KOPT-K1 (cell line): ENCODE results near the gene ANKRD17.

ENCODE experiments used
- H3K27ac ChIP-seq: fragments of 200-600 bp; sonication (generic); 2 replicates; pipeline ENCODE4 v1.5.1; 2016; ENCODE audit warnings: antibody characterized with exemption, mild to moderate bottlenecking, low read depth, low read length; ENCODE audit not compliant: poor library complexity, severe bottlenecking
- H3K36me3 ChIP-seq: fragments of 200-600 bp; sonication (generic); 2 replicates; pipeline ENCODE4 v1.5.1; 2017; ENCODE audit warnings: antibody characterized with exemption, mild to moderate bottlenecking, low read length, moderate library complexity; ENCODE audit not compliant: insufficient read depth
- H3K9me3 ChIP-seq: fragments of 200-600 bp; sonication (generic); 2 replicates; pipeline ENCODE4 v1.5.1; 2017; ENCODE audit warnings: antibody characterized with exemption, low read length, mild to moderate bottlenecking; ENCODE audit not compliant: insufficient read depth, poor library complexity, severe bottlenecking

ANKRD17 gene

GRCh38 chr4:73036123-73036522, 222.5 kb downstream of the ANKRD17 start:
- Histone ChIP-seq H3K9me3 (peaks cover 19% of the 10 kb centered on the region), H3K27ac (no peak overlapping the region), H3K36me3 (no peaks in the 10 kb centered on the region)

- Histone ChIP-seq H3K36me3 (no peaks in the 10 kb centered on the region), H3K27ac (no peak overlapping the region), H3K9me3 (peaks cover 19% of the 10 kb centered on the region)
Measured at GRCh38 chr4:73034896-73035295, 223.7 kb downstream of the ANKRD17 start.

GRCh38 chr4:73028621-73029020, 230.0 kb downstream of the ANKRD17 start:
- Histone ChIP-seq H3K36me3 (no peaks in the 10 kb centered on the region), H3K9me3 (no peaks in the 10 kb centered on the region), H3K27ac (no peak overlapping the region)
